Liver (tissue), 9 donors: Measurements from ENCODE around the gene ENTPD6. TPM values are rescaled to one million over a fixed set of nuclear protein-coding genes. Genes with fewer than 3 reads are reported as not detected.

ENCODE experiments used
- DNase-seq: peaks from one replicate; pipeline ENCODE4 v3.0.0-alpha.2; 2017; ENCODE audit warnings: low spot score
- H3K27ac ChIP-seq, 2 donors: one replicate each; pipeline ENCODE4 v1.7.0; 2013; ENCODE audit warnings: inconsistent platforms in 2 of 2, low read length in 2 of 2, control low read depth in 1 of 2, low read depth in 1 of 2, mild to moderate bottlenecking in 1 of 2
- H3K27me3 ChIP-seq, 4 donors: one replicate each; pipeline versions ENCODE4 v1.6.1 to v1.7.0; 2013; ENCODE audit warnings: low read length in 3 of 4, inconsistent platforms in 1 of 4, mild to moderate bottlenecking in 1 of 4, moderate library complexity in 1 of 4; ENCODE audit not compliant: control insufficient read depth in 4 of 4, insufficient read depth in 4 of 4
- H3K36me3 ChIP-seq, 4 donors: one replicate each; pipeline versions ENCODE4 v1.6.1 to v1.7.0; 2013; ENCODE audit warnings: low read length in 3 of 4, mild to moderate bottlenecking in 3 of 4, low read depth in 1 of 4, moderate library complexity in 1 of 4; ENCODE audit not compliant: control insufficient read depth in 4 of 4, insufficient read depth in 3 of 4
- H3K4me1 ChIP-seq, 4 donors: one replicate each; pipeline versions ENCODE4 v1.6.1 to v1.7.0; 2013; ENCODE audit warnings: low read length in 3 of 4, mild to moderate bottlenecking in 3 of 4, moderate library complexity in 1 of 4; ENCODE audit not compliant: control insufficient read depth in 4 of 4, insufficient read depth in 4 of 4
- H3K4me3 ChIP-seq, 3 donors: one replicate each; pipeline versions ENCODE4 v1.6.1 to v1.7.0; 2013; ENCODE audit warnings: low read length in 3 of 3, control low read depth in 1 of 3, low read depth in 1 of 3, mild to moderate bottlenecking in 1 of 3
- H3K9ac ChIP-seq, 2 donors: one replicate each; pipeline ENCODE4 v1.7.0; 2013; ENCODE audit warnings: low read length in 2 of 2, mild to moderate bottlenecking in 2 of 2, moderate library complexity in 2 of 2, control low read depth in 1 of 2, low read depth in 1 of 2
- H3K9me3 ChIP-seq, 4 donors: one replicate each; pipeline versions ENCODE4 v1.6.1 to v1.7.0; 2013; ENCODE audit warnings: low read length in 3 of 4; ENCODE audit not compliant: control insufficient read depth in 4 of 4
- ATF3 ChIP-seq: IDR thresholded peaks from 2 replicates; pipeline ENCODE4 v1.6.1; 2016; ENCODE audit warnings: antibody characterized with exemption
- CTCF ChIP-seq: fragments of 150-350 bp; IDR thresholded peaks from 2 replicates; pipeline ENCODE4 v1.5.1; 2017; ENCODE audit warnings: improper control_type of control experiment, low read depth, low read length; ENCODE audit not compliant: missing input control
- EGR1 ChIP-seq, 2 donors: IDR thresholded peaks; 2 replicates each; pipeline ENCODE4 v1.6.1; 2016 to 2018; ENCODE audit warnings: antibody characterized with exemption in 2 of 2, low read depth in 2 of 2
- FOXA1 ChIP-seq: IDR thresholded peaks from 2 replicates; pipeline ENCODE4 v1.6.1; 2016; ENCODE audit warnings: antibody characterized with exemption
- FOXA2 ChIP-seq: IDR thresholded peaks from 2 replicates; pipeline ENCODE4 v1.6.1; 2016; ENCODE audit warnings: antibody characterized with exemption
- GABPA ChIP-seq, 2 donors: IDR thresholded peaks in 1 of 2; conservative IDR thresholded peaks in 1 of 2; 2 replicates each; pipeline ENCODE4 v1.6.1; 2016; ENCODE audit warnings: antibody characterized with exemption in 2 of 2, mild to moderate bottlenecking in 1 of 2, moderate library complexity in 1 of 2
- HNF4G ChIP-seq: IDR thresholded peaks from 2 replicates; pipeline ENCODE4 v1.6.1; 2016; ENCODE audit warnings: antibody characterized with exemption
- RAD21 ChIP-seq, 2 donors: IDR thresholded peaks; 2 replicates each; pipeline ENCODE4 v1.6.1; 2016; ENCODE audit warnings: antibody characterized with exemption in 2 of 2, mild to moderate bottlenecking in 2 of 2
- REST ChIP-seq: IDR thresholded peaks from 2 replicates; pipeline ENCODE4 v1.6.1; 2016; ENCODE audit warnings: antibody characterized with exemption, mild to moderate bottlenecking
- RXRA ChIP-seq, 2 donors: IDR thresholded peaks; 2 replicates each; pipeline ENCODE4 v1.6.1; 2017 to 2018; ENCODE audit warnings: antibody characterized with exemption in 2 of 2, mild to moderate bottlenecking in 1 of 2
- SP1 ChIP-seq: IDR thresholded peaks from 2 replicates; pipeline ENCODE4 v1.6.1; 2018; ENCODE audit warnings: antibody characterized with exemption, mild to moderate bottlenecking
- YY1 ChIP-seq: IDR thresholded peaks from 2 replicates; pipeline ENCODE4 v1.6.1; 2016; ENCODE audit warnings: antibody characterized with exemption, mild to moderate bottlenecking
- ZBTB33 ChIP-seq: IDR thresholded peaks from 2 replicates; pipeline ENCODE4 v1.6.1; 2016; ENCODE audit warnings: antibody characterized with exemption
- WGBS: extraction: QIAGEN DNeasy Blood & Tissue Kit; methylation state at CpG from one replicate; pipeline ENCODE4 v1.1.7; 2013; 5-methylcytosine and 5-hydroxymethylcytosine counted together
- polyA plus RNA-seq, 2 donors: library from polyadenylated mRNA; stranded (reverse) in 1 of 2; unstranded in 1 of 2; fragments of 200-250 nt in 1 of 2; fragments of >200 nt in 1 of 2; fragmentation: Nextera tagmentation in 1 of 2; extraction: Ambion mirVana in 1 of 2; gene quantifications; one replicate each; pipeline versions ENCODE4 v1.2.1 to v1.2.3, GENCODE V29; 2013 to 2015
- total RNA-seq, 2 donors: library from RNA; depleted of rRNA; stranded (reverse); fragments of >200 nt; gene quantifications; one replicate each; pipeline ENCODE4 v1.2.3, GENCODE V29; 2014
- TF ChIP-seq, protein P1 (sequence below): IDR thresholded peaks from 2 replicates; pipeline ENCODE4 v1.6.1; 2016; ENCODE audit warnings: antibody characterized with exemption
- donor health status: healthy.
- donor health status: healthy.
- donor health status: healthy.
- donor health status: healthy.
- donor health status: healthy.

The ENTPD6 gene
- total and polyA plus RNA-seq, 4 donors: 14.9 to 29.9 (median 24.4) TPM

- H3K4me1 ChIP-seq: peaks cover 0 to 6% (median 3%) of the 10 kb centered on the region in 4 donors
- no peak for DNase-seq
- no peaks in the 10 kb centered on the region for H3K9me3 ChIP-seq
- WGBS: 95% methylated on average over 8 of the region's 8 CpGs
- TF ChIP-seq GABPA (IDR thresholded peaks at IDR 0.05 in 1 of 2, conservative IDR thresholded peaks at IDR 0.05 in 1 of 2) (no peak), REST (no peak), EGR1 (IDR thresholded peaks at IDR 0.05; ENCODE audit: low read depth in 2 of 2) (no peak), ZBTB33 (no peak), SP1 (no peak), ATF3 (no peak), FOXA1 (no peak), HNF4G (no peak), RXRA (IDR thresholded peaks at IDR 0.05) (no peak)
- no peak overlapping the region for H3K4me3 ChIP-seq
- no peaks in the 10 kb centered on the region for H3K27me3 ChIP-seq
- no peak overlapping the region for H3K27ac ChIP-seq
- H3K9ac ChIP-seq: no peak overlapping the region
- peaks cover 4 to 58% (median 10%) of the 10 kb centered on the region in 4 donors for H3K36me3 ChIP-seq
Observed at GRCh38 chr20:25218109-25218486, 22.6 kb downstream of the ENTPD6 start.

GRCh38 chr20:25218492-25218891 is 23.0 kb downstream of the ENTPD6 start:
- Histone ChIP-seq H3K9ac (no peak overlapping the region), H3K9me3 (no peaks in the 10 kb centered on the region), H3K4me1 (peaks cover 0 to 6% (median 3%) of the 10 kb centered on the region in 4 donors), H3K36me3 (peaks cover 2 to 54% (median 8%) of the 10 kb centered on the region in 4 donors), H3K4me3 (no peak overlapping the region), H3K27ac (no peak overlapping the region), H3K27me3 (no peaks in the 10 kb centered on the region)
- DNase-seq: no peak
- TF ChIP-seq CTCF (no peak), HNF4G (no peak), REST (no peak), RXRA (IDR thresholded peaks at IDR 0.05) (no peak), RAD21 (IDR thresholded peaks at IDR 0.05) (no peak), YY1 (no peak), FOXA2 (no peak), FOXA1 (no peak)
- TF ChIP-seq, protein P1, sequence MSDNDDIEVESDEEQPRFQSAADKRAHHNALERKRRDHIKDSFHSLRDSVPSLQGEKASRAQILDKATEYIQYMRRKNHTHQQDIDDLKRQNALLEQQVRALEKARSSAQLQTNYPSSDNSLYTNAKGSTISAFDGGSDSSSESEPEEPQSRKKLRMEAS: no peak
- 96% methylated on average over 12 of the region's 12 CpGs for WGBS
